Esophagus squamous epithelium (tissue), 4 donors: Measurements from ENCODE around the gene HNRNPL.

Experiments
- CTCF ChIP-seq, 6 experiments: fragments of 450-650 bp in 4 of 6; fragments of 200-600 bp in 2 of 6; sonication (generic) in 2 of 6; IDR thresholded peaks; one replicate each; pipeline ENCODE4 v1.5.1; 2016 to 2019; ENCODE audit warnings: antibody characterized with exemption in 6 of 6, mild to moderate bottlenecking in 4 of 6, moderate library complexity in 4 of 6
- POLR2A ChIP-seq, 4 donors: fragments of 450-650 bp; IDR thresholded peaks; one replicate each; pipeline ENCODE4 v1.6.1; 2017; ENCODE audit warnings: antibody characterized with exemption in 4 of 4, mild to moderate bottlenecking in 4 of 4, moderate library complexity in 3 of 4

- no peak for TF ChIP-seq POLR2A (IDR thresholded peaks at IDR 0.05)
- TF ChIP-seq CTCF (IDR thresholded peaks at IDR 0.05), result no peak
These were observed 45.2 kb upstream of the HNRNPL start for GRCh38 chr19:38894968-38895367.
